ENCODE measurements around the gene FGF18. TPM values are rescaled to one million over a fixed set of nuclear protein-coding genes. Genes with fewer than 3 reads are reported as not detected.
"Not testable (repeated sequence)": the region's sequence is repeated elsewhere in the genome, so short reads cannot be mapped to it uniquely, and the experiment has no call there.

Gene FGF18
- total RNA-seq, 2 donors from 2014 or later: 0.19 to 0.21 TPM

DNA sequence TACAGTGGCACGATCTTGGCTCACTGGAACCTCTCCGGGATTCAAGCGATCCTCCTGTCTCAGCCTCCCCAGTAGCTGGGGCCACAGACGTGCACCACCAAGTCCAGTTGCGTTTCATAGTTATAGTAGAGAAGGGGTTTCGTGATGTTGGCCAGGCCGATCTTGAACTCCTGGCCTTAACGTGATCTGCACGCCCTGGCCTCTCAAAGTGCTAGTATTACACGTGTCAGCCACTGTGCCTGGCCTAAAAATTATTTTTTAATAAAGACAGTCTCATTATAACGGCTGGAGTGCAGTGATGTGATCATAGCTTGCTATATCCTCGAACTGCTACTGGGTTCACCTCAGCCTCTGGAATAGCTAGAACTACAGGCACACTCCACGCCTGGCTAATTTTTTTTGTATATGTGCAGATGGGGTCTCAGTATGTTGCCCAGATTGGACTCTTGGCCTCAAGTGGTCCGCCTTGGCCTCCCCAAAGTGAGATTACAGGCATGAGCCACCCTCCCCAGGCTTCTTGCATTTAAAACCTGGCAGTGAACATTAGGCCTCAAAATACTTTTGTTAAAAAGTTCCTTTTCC, 27.4 kb upstream of the FGF18 start:
- peaks cover 31% of the 10 kb centered on the region for H3K4me1 Mint-ChIP-seq
- H3K4me3 Mint-ChIP-seq: peak overlapping the region; percentile 96
- no peaks in the 10 kb centered on the region for H3K9me3 Mint-ChIP-seq
- H3K36me3 Mint-ChIP-seq (ENCODE audit: low read depth): peaks cover 100% of the 10 kb centered on the region
- H3K27ac Mint-ChIP-seq: peak overlapping the region; percentile 62
- no peaks in the 10 kb centered on the region for H3K27me3 Mint-ChIP-seq
- no peak for ATAC-seq (replicated peaks)

- Mint-ChIP-seq H3K27me3 (no peaks in the 10 kb centered on the region), H3K4me1 (peaks cover 35% of the 10 kb centered on the region), H3K27ac (peak overlapping the region; percentile 62), H3K36me3 (ENCODE audit: low read depth) (peaks cover 100% of the 10 kb centered on the region), H3K4me3 (peak overlapping the region; percentile 96), H3K9me3 (no peaks in the 10 kb centered on the region)
- ATAC-seq (replicated peaks): no peak
Observed at GRCh38 chr5:171392585-171393159, 26.8 kb upstream of the FGF18 start.

DNA sequence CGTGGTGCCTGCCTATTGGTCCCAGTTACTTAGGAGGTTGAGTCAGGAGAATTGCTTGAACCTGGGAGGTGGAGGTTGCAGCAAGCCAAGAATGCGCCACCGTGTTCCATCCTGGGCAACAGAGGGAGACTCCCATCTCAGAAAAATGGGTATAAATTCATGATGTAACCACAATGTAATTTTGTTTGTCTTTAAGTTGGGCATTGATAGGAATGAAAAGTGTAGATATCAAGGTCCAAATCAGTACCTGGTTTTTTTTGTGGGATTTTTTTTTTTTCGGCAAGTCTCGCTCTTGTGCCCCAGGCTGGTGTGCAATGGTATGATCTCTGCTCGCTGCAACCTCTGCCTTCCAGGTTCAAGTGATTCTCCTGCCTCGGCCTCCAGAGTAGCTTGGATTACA, 24.4 kb upstream of the FGF18 start:
- H3K36me3 Mint-ChIP-seq (ENCODE audit: low read depth): peaks cover 100% of the 10 kb centered on the region
- H3K27me3 Mint-ChIP-seq: no peaks in the 10 kb centered on the region
- peak overlapping the region; percentile 73 for H3K27ac Mint-ChIP-seq
- no peaks in the 10 kb centered on the region for H3K9me3 Mint-ChIP-seq
- H3K4me3 Mint-ChIP-seq: peak overlapping the region; percentile 48
- peaks cover 43% of the 10 kb centered on the region for H3K4me1 Mint-ChIP-seq
- no peak for ATAC-seq (replicated peaks)

- not testable (repeated sequence) for H3K27me3 Mint-ChIP-seq; ATAC-seq (replicated peaks); H3K9me3 Mint-ChIP-seq; H3K27ac Mint-ChIP-seq
- peaks cover 100% of the 10 kb centered on the region for H3K36me3 Mint-ChIP-seq (ENCODE audit: low read depth)
- H3K4me3 Mint-ChIP-seq: peak overlapping the region; percentile 20
- peaks cover 36% of the 10 kb centered on the region for H3K4me1 Mint-ChIP-seq
Observed at GRCh38 chr5:171396583-171396982, 22.9 kb upstream of the FGF18 start.

GRCh38 chr5:171397190-171397589, 22.3 kb upstream of the FGF18 start:
- ATAC-seq (replicated peaks): peak; percentile 28

GRCh38 chr5:171397599-171397998, 21.8 kb upstream of the FGF18 start:
- Mint-ChIP-seq H3K9me3 (no peaks in the 10 kb centered on the region), H3K27ac (no peak overlapping the region), H3K4me3 (peak overlapping the region; percentile 20), H3K27me3 (no peaks in the 10 kb centered on the region), H3K36me3 (ENCODE audit: low read depth) (peaks cover 98% of the 10 kb centered on the region), H3K4me1 (peaks cover 33% of the 10 kb centered on the region)
- no peak for ATAC-seq (replicated peaks)

More at GRCh38 chr5:171397190-171397589, 22.3 kb upstream of the FGF18 start:
- H3K27ac Mint-ChIP-seq: no peak overlapping the region
- peaks cover 100% of the 10 kb centered on the region for H3K36me3 Mint-ChIP-seq (ENCODE audit: low read depth)
- peak overlapping the region; percentile 20 for H3K4me3 Mint-ChIP-seq
- H3K27me3 Mint-ChIP-seq: no peaks in the 10 kb centered on the region
- H3K9me3 Mint-ChIP-seq: no peaks in the 10 kb centered on the region
- H3K4me1 Mint-ChIP-seq: peaks cover 36% of the 10 kb centered on the region

GRCh38 chr5:171398660-171399059, 20.8 kb upstream of the FGF18 start:
- ATAC-seq (replicated peaks); H3K27me3 Mint-ChIP-seq; H3K9me3 Mint-ChIP-seq; H3K27ac Mint-ChIP-seq: not testable (repeated sequence)
- peaks cover 23% of the 10 kb centered on the region for H3K4me1 Mint-ChIP-seq
- H3K36me3 Mint-ChIP-seq (ENCODE audit: low read depth): peaks cover 90% of the 10 kb centered on the region
- peak overlapping the region; percentile 17 for H3K4me3 Mint-ChIP-seq

GRCh38 chr5:171400169-171400568, 19.3 kb upstream of the FGF18 start:
- H3K4me3 Mint-ChIP-seq: no peak overlapping the region
- H3K36me3 Mint-ChIP-seq (ENCODE audit: low read depth): peaks cover 82% of the 10 kb centered on the region
- H3K27ac Mint-ChIP-seq: peak overlapping the region; percentile 73
- peaks cover 22% of the 10 kb centered on the region for H3K4me1 Mint-ChIP-seq
- ATAC-seq (replicated peaks): no peak
- H3K9me3 Mint-ChIP-seq: no peaks in the 10 kb centered on the region
- H3K27me3 Mint-ChIP-seq: no peaks in the 10 kb centered on the region

DNA sequence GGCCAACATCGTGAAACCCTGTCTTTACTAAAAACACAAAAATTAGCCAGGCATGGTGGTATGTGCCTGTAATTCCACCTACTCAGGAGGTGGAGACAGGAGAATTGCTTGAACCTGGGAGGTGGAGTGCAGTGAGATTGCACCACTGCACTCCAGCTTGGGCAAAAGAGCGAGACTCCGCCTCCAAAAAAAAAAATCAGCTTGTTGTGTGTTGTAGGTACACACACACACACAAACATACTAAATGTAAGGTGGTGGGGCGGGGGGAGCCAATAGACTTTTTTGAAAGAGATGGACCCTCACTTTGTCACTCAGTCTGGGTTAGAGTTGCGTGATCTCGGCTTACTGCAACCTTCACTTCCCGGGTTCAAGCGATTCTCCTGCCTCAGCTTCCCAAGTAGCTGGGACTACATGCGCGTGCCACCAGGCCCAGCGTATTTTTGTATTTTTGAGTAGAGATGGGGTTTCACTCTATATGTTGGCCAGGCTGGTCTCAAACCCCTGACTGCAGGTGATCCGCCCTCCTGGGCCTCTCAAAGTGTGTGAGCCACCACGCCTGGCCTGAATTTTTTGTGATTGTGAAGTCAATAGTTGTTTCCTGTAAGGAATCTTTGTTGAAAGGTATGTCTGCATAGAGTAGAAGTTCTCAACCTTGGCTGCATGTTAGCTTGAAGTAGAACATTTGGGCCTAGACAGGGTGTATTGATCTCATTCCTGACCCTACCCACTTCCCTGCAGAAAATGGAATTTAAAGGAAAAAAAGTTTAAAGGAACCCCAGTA, 18.1 kb upstream of the FGF18 start:
- Mint-ChIP-seq H3K27ac (no peak overlapping the region), H3K4me1 (peaks cover 22% of the 10 kb centered on the region), H3K4me3 (no peak overlapping the region), H3K36me3 (ENCODE audit: low read depth) (peaks cover 82% of the 10 kb centered on the region), H3K27me3 (no peaks in the 10 kb centered on the region), H3K9me3 (no peaks in the 10 kb centered on the region)
- ATAC-seq (replicated peaks): no peak

DNA sequence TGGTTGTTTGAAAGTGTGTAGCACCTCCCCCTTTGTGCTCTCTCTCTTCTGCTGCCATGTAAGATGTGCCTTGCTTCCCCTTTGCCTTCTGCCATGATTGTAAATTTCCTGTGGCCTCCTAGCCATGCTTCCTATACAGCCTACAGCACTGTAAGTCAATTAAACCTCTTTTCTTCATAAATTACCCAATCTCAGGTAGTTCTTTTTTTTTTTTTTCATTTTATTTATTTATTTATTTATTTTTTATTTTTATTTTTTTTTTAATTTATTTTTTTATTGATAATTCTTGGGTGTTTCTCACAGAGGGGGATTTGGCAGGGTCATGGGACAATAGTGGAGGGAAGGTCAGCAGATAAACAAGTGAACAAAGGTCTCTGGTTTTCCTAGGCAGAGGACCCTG, 16.7 kb upstream of the FGF18 start:
- peaks cover 82% of the 10 kb centered on the region for H3K36me3 Mint-ChIP-seq (ENCODE audit: low read depth)
- H3K4me1 Mint-ChIP-seq: peaks cover 24% of the 10 kb centered on the region
- not testable (repeated sequence) for ATAC-seq (replicated peaks)

GRCh38 chr5:171405615-171406014, 13.8 kb upstream of the FGF18 start:
- H3K27ac Mint-ChIP-seq: peak overlapping the region; percentile 73

More for the DNA sequence above, 16.7 kb upstream of the FGF18 start:
- not testable (repeated sequence) for H3K27me3 Mint-ChIP-seq, H3K27ac Mint-ChIP-seq, H3K9me3 Mint-ChIP-seq, H3K4me3 Mint-ChIP-seq

DNA sequence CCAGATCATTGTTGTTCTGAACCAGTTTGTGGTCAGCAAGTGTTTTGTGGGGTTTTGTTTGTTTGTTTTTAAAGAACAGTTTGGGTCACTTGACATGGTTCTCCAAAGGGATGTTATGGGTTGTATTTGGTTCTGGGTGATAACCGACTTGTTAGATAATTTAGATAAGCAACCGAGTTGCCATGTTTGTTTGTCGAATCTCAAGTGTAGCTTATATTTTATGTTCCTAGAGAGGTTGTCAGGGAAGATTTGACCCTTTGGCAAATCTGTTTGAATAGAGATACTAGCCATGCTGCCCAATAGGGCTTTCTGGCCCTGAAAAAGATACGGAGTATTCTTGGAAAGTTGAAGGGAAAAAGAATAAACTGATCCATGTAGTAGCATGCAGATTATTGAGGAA, 12.2 kb upstream of the FGF18 start:
- H3K4me1 Mint-ChIP-seq: peaks cover 21% of the 10 kb centered on the region
- ATAC-seq (replicated peaks): no peak
- H3K9me3 Mint-ChIP-seq: no peaks in the 10 kb centered on the region
- peak overlapping the region; percentile 49 for H3K27ac Mint-ChIP-seq
- no peaks in the 10 kb centered on the region for H3K27me3 Mint-ChIP-seq
- H3K36me3 Mint-ChIP-seq (ENCODE audit: low read depth): peaks cover 83% of the 10 kb centered on the region
- H3K4me3 Mint-ChIP-seq: no peak overlapping the region

More at GRCh38 chr5:171405615-171406014, 13.8 kb upstream of the FGF18 start:
- peak overlapping the region; percentile 17 for H3K4me3 Mint-ChIP-seq
- H3K36me3 Mint-ChIP-seq (ENCODE audit: low read depth): peaks cover 82% of the 10 kb centered on the region
- H3K4me1 Mint-ChIP-seq: peaks cover 21% of the 10 kb centered on the region
- peak; percentile 21 for ATAC-seq (replicated peaks)
- H3K27me3 Mint-ChIP-seq: no peaks in the 10 kb centered on the region
- H3K9me3 Mint-ChIP-seq: no peaks in the 10 kb centered on the region

DNA sequence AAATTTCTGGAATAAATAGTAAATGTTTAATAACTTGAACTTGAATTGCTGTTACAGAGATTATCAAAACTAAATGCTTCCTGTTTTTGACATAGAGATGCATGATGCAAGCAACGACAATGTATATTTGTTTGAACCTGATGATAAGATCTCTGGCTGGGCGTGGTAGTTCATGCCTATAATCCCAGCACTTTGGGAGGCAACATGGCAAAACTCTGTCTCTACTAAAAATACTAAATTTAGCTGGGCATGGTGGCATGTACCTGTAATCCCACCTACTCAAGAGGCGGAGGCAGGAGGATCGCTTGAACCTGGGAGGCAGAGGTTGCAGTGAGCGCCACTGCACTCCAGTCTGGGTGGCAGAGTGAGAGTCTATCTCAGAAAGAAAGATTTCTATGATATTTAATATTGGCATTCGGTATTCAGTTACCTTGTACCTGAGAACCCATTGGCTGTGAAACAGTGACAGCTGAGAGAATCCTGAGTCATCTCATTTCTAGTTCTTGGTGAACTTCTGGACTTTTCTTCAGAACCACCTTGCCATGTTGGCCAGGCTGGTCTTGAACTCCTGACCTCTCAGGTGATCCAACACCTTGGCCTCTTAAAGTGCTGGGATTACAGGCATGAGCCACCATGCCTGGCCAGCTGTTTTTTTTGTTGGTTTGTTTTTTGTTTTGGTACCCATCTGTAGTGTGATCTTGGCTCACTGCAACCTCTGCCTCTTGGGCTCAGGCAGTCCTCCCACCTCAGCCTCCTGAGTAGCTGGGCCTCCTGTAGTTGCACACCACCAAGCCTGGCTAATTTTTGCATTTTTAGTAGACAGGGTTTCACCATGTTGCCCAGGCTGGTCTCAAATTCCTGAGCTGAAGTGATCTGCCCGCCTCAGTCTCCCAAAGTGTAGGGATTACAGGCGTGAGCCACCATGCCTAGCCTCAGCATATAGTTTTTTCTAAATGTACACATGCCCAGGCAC, 10.0 kb upstream of the FGF18 start:
- no peaks in the 10 kb centered on the region for H3K27me3 Mint-ChIP-seq
- no peak overlapping the region for H3K4me3 Mint-ChIP-seq
- H3K4me1 Mint-ChIP-seq: peaks cover 21% of the 10 kb centered on the region
- no peak for ATAC-seq (replicated peaks)
- H3K9me3 Mint-ChIP-seq: no peaks in the 10 kb centered on the region
- H3K36me3 Mint-ChIP-seq (ENCODE audit: low read depth): peaks cover 100% of the 10 kb centered on the region
- H3K27ac Mint-ChIP-seq: no peak overlapping the region

DNA sequence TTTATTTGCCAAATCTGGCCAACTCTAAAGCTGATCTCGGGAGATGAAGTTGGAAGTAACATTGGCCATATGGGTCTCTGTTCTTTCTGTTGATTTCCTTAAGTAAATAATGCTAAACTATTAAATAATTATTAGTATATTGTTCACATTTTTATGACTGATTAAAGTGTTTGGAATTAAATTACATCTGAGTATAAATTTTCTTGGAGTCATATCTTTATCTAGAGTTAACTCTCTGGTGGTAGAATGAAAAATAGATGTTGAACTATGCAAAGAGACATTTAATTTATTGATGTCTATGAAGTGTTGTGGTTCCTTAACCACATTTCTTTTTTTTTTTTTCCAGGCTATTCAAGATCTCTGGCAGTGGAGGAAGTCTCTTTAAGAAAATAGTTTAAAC, 9.3 kb upstream of the FGF18 start:
- ATAC-seq (replicated peaks): no peak
- Mint-ChIP-seq H3K4me3 (no peak overlapping the region), H3K4me1 (peaks cover 21% of the 10 kb centered on the region), H3K27me3 (no peaks in the 10 kb centered on the region), H3K9me3 (no peaks in the 10 kb centered on the region), H3K36me3 (ENCODE audit: low read depth) (peaks cover 100% of the 10 kb centered on the region), H3K27ac (no peak overlapping the region)
